NCI-H2227 treated with DMSO at 0.1 percent for 48 hours (cell line): ENCODE results near the gene CERS1.

Experiments used
- DNase-seq: peaks from one replicate; lab custom pipeline; 2025; lab: John Stamatoyannopoulos, UW

Gene CERS1

GRCh38 chr19:18856385-18857126 is 39.4 kb downstream of the CERS1 start:
- DNase-seq: no peak

GRCh38 chr19:18855647-18856384 is 40.1 kb downstream of the CERS1 start:
- no peak for DNase-seq

GRCh38 chr19:18854982-18855381 is 41.0 kb downstream of the CERS1 start:
- no peak for DNase-seq

- no peak for DNase-seq
Measured at GRCh38 chr19:18853755-18854427, 42.1 kb downstream of the CERS1 start.

- no peak for DNase-seq
Measured at GRCh38 chr19:18852648-18853047, 43.3 kb downstream of the CERS1 start.

GRCh38 chr19:18851673-18852325 is 44.2 kb downstream of the CERS1 start:
- DNase-seq: no peak

GRCh38 chr19:18850471-18851375 is 45.2 kb downstream of the CERS1 start:
- DNase-seq: no peak

GRCh38 chr19:18849838-18850400 is 46.0 kb downstream of the CERS1 start:
- DNase-seq: no peak

- DNase-seq: no peak
Measured at GRCh38 chr19:18848878-18849661, 46.9 kb downstream of the CERS1 start.

- DNase-seq: no peak
Measured at GRCh38 chr19:18847549-18848463, 48.2 kb downstream of the CERS1 start.

GRCh38 chr19:18846862-18847548 is 49.0 kb downstream of the CERS1 start:
- peak; percentile 38 for DNase-seq

- DNase-seq: no peak
Measured at GRCh38 chr19:18845961-18846360, 50.0 kb downstream of the CERS1 start.

- no peak for DNase-seq
Measured at GRCh38 chr19:18844806-18845329, 51.1 kb downstream of the CERS1 start.

GRCh38 chr19:18843960-18844359 is 52.0 kb downstream of the CERS1 start:
- no peak for DNase-seq

- no peak for DNase-seq
Measured at GRCh38 chr19:18842166-18842565, 53.8 kb downstream of the CERS1 start.

- no peak for DNase-seq
Measured at GRCh38 chr19:18841400-18841799, 54.6 kb downstream of the CERS1 start.

GRCh38 chr19:18840288-18841267 is 55.4 kb downstream of the CERS1 start:
- no peak for DNase-seq
